PC-9 (cell line): ENCODE data around the gene MEGF8.

Experiments
- EZH2 ChIP-seq: fragments of 200-600 bp; sonication (generic); IDR thresholded peaks from 2 replicates; pipeline ENCODE4 v1.8.0; 2017; ENCODE audit warnings: antibody characterized with exemption, low read depth
- TF ChIP-seq, protein P1 (sequence below): fragments of 200-600 bp; sonication (generic); conservative IDR thresholded peaks from 2 replicates; pipeline ENCODE4 v1.6.1; 2017; ENCODE audit warnings: mixed run types, antibody characterized with exemption, mild to moderate bottlenecking, moderate library complexity

DNA sequence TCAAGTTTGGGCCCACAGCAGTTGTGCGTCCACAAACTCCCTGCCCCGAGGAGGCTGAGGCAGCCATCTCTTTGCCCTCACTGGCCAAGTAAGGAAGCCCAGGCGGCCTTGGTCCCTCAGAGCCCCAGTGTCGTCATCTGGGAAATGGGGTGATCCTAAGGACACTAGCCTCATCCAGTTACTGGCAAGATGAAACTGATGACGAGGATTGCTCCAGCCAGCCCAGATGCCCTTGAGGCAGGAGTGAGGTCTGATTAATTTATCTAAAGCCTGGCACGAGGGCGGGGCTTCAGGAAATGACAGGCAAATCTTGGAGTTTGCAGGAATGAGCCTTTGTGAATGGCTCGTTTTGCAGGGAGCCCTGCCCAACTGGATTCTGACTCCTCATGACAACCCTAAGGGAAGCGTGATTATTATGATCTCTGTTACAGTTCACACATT lies 96.2 kb downstream of the MEGF8 start:
- TF ChIP-seq, protein P1, sequence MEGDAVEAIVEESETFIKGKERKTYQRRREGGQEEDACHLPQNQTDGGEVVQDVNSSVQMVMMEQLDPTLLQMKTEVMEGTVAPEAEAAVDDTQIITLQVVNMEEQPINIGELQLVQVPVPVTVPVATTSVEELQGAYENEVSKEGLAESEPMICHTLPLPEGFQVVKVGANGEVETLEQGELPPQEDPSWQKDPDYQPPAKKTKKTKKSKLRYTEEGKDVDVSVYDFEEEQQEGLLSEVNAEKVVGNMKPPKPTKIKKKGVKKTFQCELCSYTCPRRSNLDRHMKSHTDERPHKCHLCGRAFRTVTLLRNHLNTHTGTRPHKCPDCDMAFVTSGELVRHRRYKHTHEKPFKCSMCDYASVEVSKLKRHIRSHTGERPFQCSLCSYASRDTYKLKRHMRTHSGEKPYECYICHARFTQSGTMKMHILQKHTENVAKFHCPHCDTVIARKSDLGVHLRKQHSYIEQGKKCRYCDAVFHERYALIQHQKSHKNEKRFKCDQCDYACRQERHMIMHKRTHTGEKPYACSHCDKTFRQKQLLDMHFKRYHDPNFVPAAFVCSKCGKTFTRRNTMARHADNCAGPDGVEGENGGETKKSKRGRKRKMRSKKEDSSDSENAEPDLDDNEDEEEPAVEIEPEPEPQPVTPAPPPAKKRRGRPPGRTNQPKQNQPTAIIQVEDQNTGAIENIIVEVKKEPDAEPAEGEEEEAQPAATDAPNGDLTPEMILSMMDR, result no peak
- TF ChIP-seq EZH2, result no peak
